Neural cell (in vitro differentiated cells): ENCODE data around the gene TARBP2.

Experiments used
- CTCF ChIP-seq: fragments of 450-650 bp; IDR thresholded peaks from 2 replicates; pipeline ENCODE4 v1.5.1; 2014; ENCODE audit warnings: antibody characterized with exemption, mild to moderate bottlenecking, moderate library complexity; ENCODE audit not compliant: poor library complexity, severe bottlenecking
- EP300 ChIP-seq: fragments of 450-650 bp; conservative IDR thresholded peaks from 2 replicates; pipeline ENCODE4 v1.6.1; 2014; ENCODE audit warnings: antibody characterized with exemption, mild to moderate bottlenecking, moderate library complexity; ENCODE audit not compliant: poor library complexity, severe bottlenecking
- EZH2 ChIP-seq: fragments of 200-600, 300-800 bp; shearing (Covaris generic), sonication (generic); IDR thresholded peaks from 2 replicates; pipeline ENCODE4 v1.6.1; 2014; ENCODE audit warnings: antibody characterized with exemption, low read length, borderline replicate concordance, mild to moderate bottlenecking; ENCODE audit not compliant: insufficient read depth, poor library complexity, severe bottlenecking
- MXI1 ChIP-seq: fragments of 450-650 bp; conservative IDR thresholded peaks from 2 replicates; pipeline ENCODE4 v1.6.1; 2014; ENCODE audit warnings: antibody characterized with exemption, mild to moderate bottlenecking; ENCODE audit not compliant: poor library complexity, severe bottlenecking
- POLR2AphosphoS5 ChIP-seq: IDR thresholded peaks from 2 replicates; pipeline ENCODE4 v1.6.1; 2012
- RAD21 ChIP-seq: fragments of 450-650 bp; conservative IDR thresholded peaks from 2 replicates; pipeline ENCODE4 v1.6.1; 2014; ENCODE audit warnings: antibody characterized with exemption, mild to moderate bottlenecking, moderate library complexity
- SMC3 ChIP-seq: fragments of 450-650 bp; conservative IDR thresholded peaks from 2 replicates; pipeline ENCODE4 v1.6.1; 2014; ENCODE audit warnings: antibody characterized with exemption, mild to moderate bottlenecking, moderate library complexity; ENCODE audit not compliant: poor library complexity
- TAF1 ChIP-seq: IDR thresholded peaks from 2 replicates; pipeline ENCODE4 v1.6.1; 2012; ENCODE audit warnings: low read depth

DNA sequence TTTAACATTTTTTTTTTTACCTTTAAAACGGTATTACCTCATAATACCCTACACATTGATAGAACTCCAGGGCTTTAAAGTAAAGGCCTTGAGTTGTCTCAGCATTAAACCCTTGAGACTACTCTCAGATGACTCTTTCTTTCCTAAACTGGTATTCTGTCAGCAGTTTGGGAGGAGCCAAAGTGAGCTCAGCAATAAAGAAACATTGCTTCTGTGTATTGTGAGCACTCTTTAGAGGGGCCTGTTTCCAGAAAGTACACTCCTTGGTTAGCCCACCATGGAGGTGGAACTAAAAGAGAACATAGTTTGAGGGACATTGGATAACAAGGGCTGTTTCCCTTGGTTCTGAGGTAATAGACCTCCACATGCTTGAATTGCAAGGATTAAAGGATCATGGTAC is 22.2 kb upstream of the TARBP2 start:
- TF ChIP-seq CTCF (no peak), MXI1 (no peak), TAF1 (no peak), SMC3 (no peak), POLR2AphosphoS5 (no peak), EP300 (no peak), EZH2 (no peak), RAD21 (no peak)
